ENCODE measurements around the gene GAL3ST2. TPM values are rescaled to one million over a fixed set of nuclear protein-coding genes. Genes with fewer than 3 reads are reported as not detected.

GAL3ST2 gene
- polyA plus RNA-seq, 1 donor from 2014 or later = not detected

DNA sequence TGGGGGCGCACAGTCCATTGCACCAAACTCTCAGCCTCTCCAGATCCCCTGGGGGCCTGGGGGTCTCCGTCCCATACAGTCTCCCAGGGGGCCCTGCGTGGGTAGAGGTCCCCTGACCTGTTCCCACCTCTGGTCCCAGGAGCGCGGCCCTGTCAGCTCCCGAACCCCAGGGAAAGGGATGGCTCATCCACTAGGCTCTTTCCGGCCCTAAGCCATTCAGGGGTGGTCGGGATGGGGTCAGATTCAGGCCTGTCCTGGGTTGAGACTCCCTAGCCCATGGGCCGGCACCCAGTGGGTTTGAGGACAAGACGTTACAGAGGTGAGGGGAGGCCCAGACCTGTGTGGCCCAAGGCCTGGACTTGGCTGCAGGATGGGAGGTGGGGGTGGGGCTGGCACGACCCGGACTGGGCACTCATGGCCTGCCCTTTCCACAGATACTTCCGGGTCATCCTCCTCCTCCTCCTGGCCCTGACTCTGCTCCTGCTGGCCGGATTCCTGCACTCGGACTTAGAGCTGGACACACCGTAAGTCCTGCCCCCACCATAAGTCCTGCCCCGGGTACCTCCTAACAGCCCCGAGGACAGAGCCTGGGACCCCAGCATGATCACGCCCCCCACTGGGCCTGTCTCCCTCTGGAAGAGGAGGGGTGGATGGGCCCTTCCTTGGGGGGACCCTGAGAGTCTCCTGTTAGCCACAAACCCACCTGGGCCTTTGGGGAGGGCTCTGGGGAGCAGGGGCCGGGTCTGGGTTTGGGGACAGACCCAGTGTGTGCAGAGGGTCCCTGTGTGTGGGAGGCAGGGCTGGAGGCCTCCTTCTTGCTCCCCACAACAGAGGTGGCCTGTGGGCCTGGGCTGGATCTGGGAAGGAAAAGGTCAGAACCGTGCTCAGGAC lies 22.3 kb downstream of the GAL3ST2 start:
- no peak overlapping the region for H3K27ac ChIP-seq (ENCODE audit: low read length)
- no peak overlapping the region for H3K4me2 ChIP-seq (ENCODE audit: low read length)
- H3K9ac ChIP-seq (ENCODE audit: low read length) = no peak overlapping the region
- H3K27me3 ChIP-seq (ENCODE audit: insufficient read depth, low read depth, low read length) = no peaks in the 10 kb centered on the region
- no peaks in the 10 kb centered on the region for H3K36me3 ChIP-seq (ENCODE audit: insufficient read depth, low read length)
- no peak overlapping the region for H3K4me3 ChIP-seq (ENCODE audit: low read length)
- H3K9me2 ChIP-seq (ENCODE audit: insufficient read depth, low read length) = no peaks in the 10 kb centered on the region
- H3K9me3 ChIP-seq (ENCODE audit: low read length) = no peaks in the 10 kb centered on the region
- no peak for TF ChIP-seq EZH2 (IDR thresholded peaks at IDR 0.05; ENCODE audit: borderline replicate concordance, insufficient read depth, low read length, poor library complexity, severe bottlenecking)
- TF ChIP-seq TAF1 (IDR thresholded peaks at IDR 0.05; ENCODE audit: low read depth) = no peak
- no peak for TF ChIP-seq MXI1 (conservative IDR thresholded peaks at IDR 0.05; ENCODE audit: poor library complexity, severe bottlenecking)
- no peak for TF ChIP-seq REST (IDR thresholded peaks at IDR 0.05; ENCODE audit: borderline replicate concordance)
- no peak for TF ChIP-seq RAD21 (conservative IDR thresholded peaks at IDR 0.05)
- no peak for TF ChIP-seq SMC3 (conservative IDR thresholded peaks at IDR 0.05; ENCODE audit: poor library complexity)
- TF ChIP-seq POLR2AphosphoS5 (IDR thresholded peaks at IDR 0.05) = no peak
- no peak for TF ChIP-seq CTCF (IDR thresholded peaks at IDR 0.05; ENCODE audit: poor library complexity, severe bottlenecking)
- no peak for TF ChIP-seq EP300 (conservative IDR thresholded peaks at IDR 0.05; ENCODE audit: poor library complexity, severe bottlenecking)
- no peak overlapping the region for H2AFZ ChIP-seq (ENCODE audit: low read depth, low read length)
- no peaks in the 10 kb centered on the region for H4K20me1 ChIP-seq (ENCODE audit: insufficient read depth)
- no peaks in the 10 kb centered on the region for H3K79me2 ChIP-seq (replicated peaks; ENCODE audit: insufficient read depth, low read length)
- no peaks in the 10 kb centered on the region for H3F3A ChIP-seq (ENCODE audit: insufficient read depth, low read length, poor library complexity, severe bottlenecking)

GRCh38 chr2:241799522-241800197 lies 23.0 kb downstream of the GAL3ST2 start:
- H3K36me3 ChIP-seq (ENCODE audit: insufficient read depth, low read length) = no peaks in the 10 kb centered on the region
- H3K9ac ChIP-seq (ENCODE audit: low read length) = no peak overlapping the region
- H3K9me2 ChIP-seq (ENCODE audit: insufficient read depth, low read length) = no peaks in the 10 kb centered on the region
- no peak overlapping the region for H3K27ac ChIP-seq (ENCODE audit: low read length)
- H3K4me2 ChIP-seq (ENCODE audit: low read length) = no peak overlapping the region
- no peak for TF ChIP-seq MXI1 (conservative IDR thresholded peaks at IDR 0.05; ENCODE audit: poor library complexity, severe bottlenecking)
- no peak for TF ChIP-seq POLR2AphosphoS5 (IDR thresholded peaks at IDR 0.05)
- TF ChIP-seq TAF1 (IDR thresholded peaks at IDR 0.05; ENCODE audit: low read depth) = no peak
- TF ChIP-seq EZH2 (IDR thresholded peaks at IDR 0.05; ENCODE audit: borderline replicate concordance, insufficient read depth, low read length, poor library complexity, severe bottlenecking) = no peak
- TF ChIP-seq REST (IDR thresholded peaks at IDR 0.05; ENCODE audit: borderline replicate concordance) = no peak
- TF ChIP-seq CTCF (IDR thresholded peaks at IDR 0.05; ENCODE audit: poor library complexity, severe bottlenecking) = no peak
- no peak for TF ChIP-seq RAD21 (conservative IDR thresholded peaks at IDR 0.05)
- TF ChIP-seq SMC3 (conservative IDR thresholded peaks at IDR 0.05; ENCODE audit: poor library complexity) = no peak
- no peak for TF ChIP-seq EP300 (conservative IDR thresholded peaks at IDR 0.05; ENCODE audit: poor library complexity, severe bottlenecking)
- no peaks in the 10 kb centered on the region for H4K20me1 ChIP-seq (ENCODE audit: insufficient read depth)
- H2AFZ ChIP-seq (ENCODE audit: low read depth, low read length) = no peak overlapping the region
- no peaks in the 10 kb centered on the region for H3K9me3 ChIP-seq (ENCODE audit: low read length)
- H3F3A ChIP-seq (ENCODE audit: insufficient read depth, low read length, poor library complexity, severe bottlenecking) = no peaks in the 10 kb centered on the region
- H3K27me3 ChIP-seq (ENCODE audit: insufficient read depth, low read depth, low read length) = no peaks in the 10 kb centered on the region
- no peaks in the 10 kb centered on the region for H3K79me2 ChIP-seq (replicated peaks; ENCODE audit: insufficient read depth, low read length)
- no peak overlapping the region for H3K4me3 ChIP-seq (ENCODE audit: low read length)

Data from neural cell (in vitro differentiated cells).